Fibroblast of pulmonary artery (primary cell): ENCODE measurements around the gene VCAM1.
A peak's percentile ranks its signal among the peaks of the same experiment; 100 is the strongest.
"Not testable (repeated sequence)": the region's sequence is repeated elsewhere in the genome, so short reads cannot be mapped to it uniquely, and the experiment has no call there.

Experiments used
- DNase-seq: peaks from one replicate; pipeline ENCODE4 v3.0.0-alpha.2; 2010; ENCODE audit warnings: low read depth
- H3K4me3 ChIP-seq: replicated peaks from 2 replicates; pipeline ENCODE4 v1.5.1; 2011; ENCODE audit warnings: low read depth, mild to moderate bottlenecking, control low read depth, low read length, moderate library complexity
- CTCF ChIP-seq: IDR thresholded peaks from 2 replicates; pipeline ENCODE4 v1.5.1; 2011; ENCODE audit warnings: mild to moderate bottlenecking, control low read depth, low read length, inconsistent platforms; ENCODE audit errors: missing control alignments

VCAM1 gene

GRCh38 chr1:100710906-100711682, 8.4 kb upstream of the VCAM1 start:
- no peak for TF ChIP-seq CTCF
- peak; percentile 57 for DNase-seq
- no peak overlapping the region for H3K4me3 ChIP-seq

- H3K4me3 ChIP-seq, DNase-seq: not testable (repeated sequence)
Observed at GRCh38 chr1:100713027-100713426, 6.5 kb upstream of the VCAM1 start.

GRCh38 chr1:100713626-100714025, 5.9 kb upstream of the VCAM1 start:
- no peak for TF ChIP-seq CTCF
- H3K4me3 ChIP-seq, result no peak overlapping the region
- no peak for DNase-seq

GRCh38 chr1:100714599-100714998, 4.9 kb upstream of the VCAM1 start:
- no peak for DNase-seq
- TF ChIP-seq CTCF, result no peak
- no peak overlapping the region for H3K4me3 ChIP-seq

- no peak for TF ChIP-seq CTCF
- H3K4me3 ChIP-seq, result no peak overlapping the region
- no peak for DNase-seq
Observed at GRCh38 chr1:100717218-100717617, 2.3 kb upstream of the VCAM1 start.

- no peak for TF ChIP-seq CTCF
- H3K4me3 ChIP-seq, result no peak overlapping the region
- no peak for DNase-seq
Observed at GRCh38 chr1:100718581-100718980, 961 bp upstream of the VCAM1 start.

GRCh38 chr1:100720101-100720500, 559 bp downstream of the VCAM1 start:
- TF ChIP-seq CTCF, result no peak
- peak overlapping the region; percentile 41 for H3K4me3 ChIP-seq
- no peak for DNase-seq
